Measurements from ENCODE around the gene ATP5F1D. TPM values are rescaled to one million over a fixed set of nuclear protein-coding genes. Genes with fewer than 3 reads are reported as not detected.
A peak's percentile ranks its signal among the peaks of the same experiment; 100 is the strongest.

The ATP5F1D gene
- total and polyA plus RNA-seq, 4 donors = 27.1 to 266 (median 187) TPM

DNA sequence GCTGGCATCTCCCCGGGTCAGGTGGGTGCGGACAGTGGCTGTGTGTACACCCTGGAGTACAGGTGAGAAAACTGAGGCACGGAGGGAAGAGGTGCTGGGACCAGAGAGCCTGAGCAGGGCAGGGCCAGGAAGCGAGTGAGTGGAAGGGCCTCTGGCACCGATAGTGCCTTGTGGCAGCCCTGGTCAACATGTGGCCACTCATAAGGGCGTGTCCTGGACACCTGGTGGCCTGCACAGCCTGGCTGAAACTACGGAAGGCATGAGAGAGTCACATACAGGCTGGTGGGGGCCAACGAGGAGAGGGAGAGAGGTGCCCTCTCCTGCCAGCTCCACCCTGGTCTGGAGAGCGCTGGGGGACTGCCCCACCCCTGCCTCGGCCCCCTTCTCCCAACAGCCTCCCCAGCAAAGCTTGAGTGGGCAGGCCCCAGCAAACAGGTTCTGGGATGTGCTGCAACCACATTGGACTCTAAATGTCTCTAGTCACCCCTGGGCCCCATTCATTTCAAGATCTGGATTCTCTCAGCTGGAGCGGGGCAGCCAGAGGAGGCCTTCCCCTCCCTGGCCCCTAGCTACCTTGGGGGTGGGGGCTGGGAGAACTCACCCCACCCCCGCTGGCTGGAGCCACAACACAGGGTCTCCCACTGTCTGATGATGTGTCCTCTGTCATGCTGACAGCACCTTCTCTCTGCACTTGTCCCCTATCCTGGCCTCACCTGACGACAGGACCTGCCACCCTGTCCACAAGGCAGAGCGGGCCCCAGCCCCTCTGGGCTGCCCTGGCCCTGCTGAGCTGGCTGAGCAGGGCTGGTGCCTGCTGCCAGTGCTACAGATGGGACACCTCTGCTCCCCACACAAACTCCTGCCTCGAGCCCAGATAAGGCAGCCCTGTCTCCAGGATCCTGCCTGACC lies 9.6 kb upstream of the ATP5F1D start:
- Histone ChIP-seq H3K9me3 (ENCODE audit: control insufficient read depth in 4 of 4, insufficient read depth in 3 of 4, low read length in 3 of 4) (no peaks in the 10 kb centered on the region), H3K4me3 (no peak overlapping the region), H3K27ac (ENCODE audit: low read depth in 1 of 2, low read length in 1 of 2) (peak overlapping the region in 1 of 2 donors; percentile 71), H3K36me3 (ENCODE audit: control insufficient read depth in 4 of 4, insufficient read depth in 4 of 4, low read length in 4 of 4) (peaks cover 0 to 16% (median 0%) of the 10 kb centered on the region in 4 donors), H3K27me3 (ENCODE audit: control insufficient read depth in 3 of 3, insufficient read depth in 3 of 3, low read length in 2 of 3) (no peaks in the 10 kb centered on the region), H3K9ac (ENCODE audit: insufficient read depth in 1 of 2, low read length in 2 of 2) (no peak overlapping the region), H3K4me1 (ENCODE audit: control insufficient read depth in 5 of 5, insufficient read depth in 5 of 5, low read length in 5 of 5) (peaks cover 0 to 15% (median 6%) of the 10 kb centered on the region in 5 donors)
- 68 to 77% methylated on average over 15 of the region's 15 CpGs for WGBS, 2 donors
- TF ChIP-seq, protein P1, sequence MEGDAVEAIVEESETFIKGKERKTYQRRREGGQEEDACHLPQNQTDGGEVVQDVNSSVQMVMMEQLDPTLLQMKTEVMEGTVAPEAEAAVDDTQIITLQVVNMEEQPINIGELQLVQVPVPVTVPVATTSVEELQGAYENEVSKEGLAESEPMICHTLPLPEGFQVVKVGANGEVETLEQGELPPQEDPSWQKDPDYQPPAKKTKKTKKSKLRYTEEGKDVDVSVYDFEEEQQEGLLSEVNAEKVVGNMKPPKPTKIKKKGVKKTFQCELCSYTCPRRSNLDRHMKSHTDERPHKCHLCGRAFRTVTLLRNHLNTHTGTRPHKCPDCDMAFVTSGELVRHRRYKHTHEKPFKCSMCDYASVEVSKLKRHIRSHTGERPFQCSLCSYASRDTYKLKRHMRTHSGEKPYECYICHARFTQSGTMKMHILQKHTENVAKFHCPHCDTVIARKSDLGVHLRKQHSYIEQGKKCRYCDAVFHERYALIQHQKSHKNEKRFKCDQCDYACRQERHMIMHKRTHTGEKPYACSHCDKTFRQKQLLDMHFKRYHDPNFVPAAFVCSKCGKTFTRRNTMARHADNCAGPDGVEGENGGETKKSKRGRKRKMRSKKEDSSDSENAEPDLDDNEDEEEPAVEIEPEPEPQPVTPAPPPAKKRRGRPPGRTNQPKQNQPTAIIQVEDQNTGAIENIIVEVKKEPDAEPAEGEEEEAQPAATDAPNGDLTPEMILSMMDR (IDR thresholded peaks at IDR 0.05; ENCODE audit: control extremely low read depth, extremely low read depth) = no peak
- ATAC-seq (ENCODE audit: insufficient read depth, low FRiP score) (no peak), DNase-seq (peak in 2 of 3 donors; percentile 28 to 39)

DNA sequence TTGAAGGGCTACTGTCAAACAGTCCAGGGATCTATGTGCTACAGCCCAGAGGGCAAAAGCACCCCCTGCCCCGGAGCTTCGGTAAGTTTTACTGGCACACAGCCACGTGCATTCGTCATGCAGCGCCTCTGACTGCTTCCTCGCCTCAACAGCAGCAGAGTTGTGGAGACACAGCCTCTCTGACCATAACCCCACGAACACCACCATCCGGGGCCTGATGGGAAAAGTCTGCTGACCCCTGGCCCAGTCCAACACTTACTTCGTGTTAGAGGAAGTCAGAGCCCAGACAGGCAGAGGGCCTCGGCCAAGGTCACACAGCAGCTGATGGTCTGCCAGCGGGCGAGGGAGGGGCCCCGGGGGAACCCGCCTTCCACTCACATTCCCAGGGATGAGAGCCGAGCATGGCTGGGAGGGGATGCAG lies 8.9 kb upstream of the ATP5F1D start:
- no peak overlapping the region for H3K4me3 ChIP-seq
- WGBS, 2 donors = 33 to 46% methylated on average over 15 of the region's 15 CpGs
- H3K9me3 ChIP-seq (ENCODE audit: control insufficient read depth in 4 of 4, insufficient read depth in 3 of 4, low read length in 3 of 4) = no peaks in the 10 kb centered on the region
- peaks cover 0 to 10% (median 0%) of the 10 kb centered on the region in 4 donors for H3K36me3 ChIP-seq (ENCODE audit: control insufficient read depth in 4 of 4, insufficient read depth in 4 of 4, low read length in 4 of 4)
- TF ChIP-seq, protein P1 (IDR thresholded peaks at IDR 0.05; ENCODE audit: control extremely low read depth, extremely low read depth) = no peak
- no peak overlapping the region for H3K9ac ChIP-seq (ENCODE audit: insufficient read depth in 1 of 2, low read length in 2 of 2)
- DNase-seq = peak; percentile 54 to 61 (median 58)
- ATAC-seq (ENCODE audit: insufficient read depth, low FRiP score) = no peak
- peaks cover 0 to 18% (median 6%) of the 10 kb centered on the region in 5 donors for H3K4me1 ChIP-seq (ENCODE audit: control insufficient read depth in 5 of 5, insufficient read depth in 5 of 5, low read length in 5 of 5)
- H3K27ac ChIP-seq (ENCODE audit: low read depth in 1 of 2, low read length in 1 of 2) = peak overlapping the region in 1 of 2 donors; percentile 71
- H3K27me3 ChIP-seq (ENCODE audit: control insufficient read depth in 3 of 3, insufficient read depth in 3 of 3, low read length in 2 of 3) = no peaks in the 10 kb centered on the region

DNA sequence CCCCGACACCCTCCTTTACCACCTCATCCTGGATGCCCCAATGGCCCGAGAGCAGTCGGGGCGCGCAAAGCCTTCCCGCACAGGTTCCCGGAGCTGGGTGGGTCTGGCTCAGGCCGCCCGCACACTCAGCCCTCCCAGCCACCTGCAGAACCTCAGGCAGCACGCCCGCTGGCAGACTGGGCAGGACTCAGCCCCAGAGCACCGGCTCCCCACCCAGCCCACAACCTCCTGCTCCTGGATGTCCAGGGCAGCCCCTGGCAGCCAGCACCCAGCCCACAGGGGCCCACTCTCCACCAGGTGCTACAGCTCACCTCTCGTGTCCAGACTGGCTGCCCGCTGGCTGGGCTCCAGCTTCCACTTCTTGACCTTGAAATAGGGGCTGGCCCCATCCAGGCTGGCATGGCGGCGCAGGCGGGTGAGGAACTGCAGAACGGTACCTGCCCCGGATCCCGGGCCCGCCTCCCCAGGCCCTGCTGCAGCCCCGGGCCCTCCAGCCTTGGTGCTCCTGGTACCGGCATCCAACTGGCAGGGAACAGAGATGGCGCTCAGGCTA lies 8.4 kb upstream of the ATP5F1D start:
- Histone ChIP-seq H3K27me3 (ENCODE audit: control insufficient read depth in 3 of 3, insufficient read depth in 3 of 3, low read length in 2 of 3) (no peaks in the 10 kb centered on the region), H3K4me3 (no peak overlapping the region), H3K9me3 (ENCODE audit: control insufficient read depth in 4 of 4, insufficient read depth in 3 of 4, low read length in 3 of 4) (no peaks in the 10 kb centered on the region), H3K9ac (ENCODE audit: insufficient read depth in 1 of 2, low read length in 2 of 2) (no peak overlapping the region), H3K36me3 (ENCODE audit: control insufficient read depth in 4 of 4, insufficient read depth in 4 of 4, low read length in 4 of 4) (peaks cover 0 to 5% (median 0%) of the 10 kb centered on the region in 4 donors), H3K4me1 (ENCODE audit: control insufficient read depth in 5 of 5, insufficient read depth in 5 of 5, low read length in 5 of 5) (peaks cover 0 to 20% (median 7%) of the 10 kb centered on the region in 5 donors), H3K27ac (ENCODE audit: low read depth in 1 of 2, low read length in 1 of 2) (no peak overlapping the region)
- TF ChIP-seq, protein P1 (IDR thresholded peaks at IDR 0.05; ENCODE audit: control extremely low read depth, extremely low read depth) = no peak
- DNase-seq (no peak), ATAC-seq (ENCODE audit: insufficient read depth, low FRiP score) (peak; percentile 10)
- 69 to 87% methylated on average over 23 to 24 of the region's 24 CpGs for WGBS, 2 donors
